Measurements from ENCODE around the gene CD151.

GRCh38 chr11:809287-810039 lies 23.3 kb upstream of the CD151 start, which contains the start of gene RPLP2:
- TF ChIP-seq CTCF (IDR thresholded peaks at IDR 0.05 in 2 of 3, conservative IDR thresholded peaks at IDR 0.05 in 1 of 3; ENCODE audit: borderline replicate concordance in 1 of 3, insufficient read depth in 1 of 3, low read depth in 2 of 3, low read length in 2 of 3) (no peak), POLR2A (IDR thresholded peaks at IDR 0.05; ENCODE audit: borderline replicate concordance, extremely low read depth, insufficient read depth, insufficient read length) (peak; percentile 48), SP1 (IDR thresholded peaks at IDR 0.05; ENCODE audit: low read depth) (no peak), MAX (IDR thresholded peaks at IDR 0.05) (no peak), EZH2 (IDR thresholded peaks at IDR 0.05) (no peak), ZNF274 (IDR thresholded peaks at IDR 0.05; ENCODE audit: low read depth, low read length) (no peak), TCF7L2 (IDR thresholded peaks at IDR 0.05; ENCODE audit: borderline replicate concordance, extremely low read depth, insufficient read depth, insufficient read length) (peak; percentile 34), YY1 (IDR thresholded peaks at IDR 0.05; ENCODE audit: extremely low read depth, insufficient replicate concordance, low read depth, low read length) (peak; percentile 61), ELF1 (IDR thresholded peaks at IDR 0.05; ENCODE audit: borderline replicate concordance, low read depth) (no peak), EZH2phosphoT487 (IDR thresholded peaks at IDR 0.05; ENCODE audit: borderline replicate concordance) (no peak)
